ENCODE data around the gene CD44. TPM values are rescaled to one million over a fixed set of nuclear protein-coding genes. Genes with fewer than 3 reads are reported as not detected.

The CD44 gene
- total and polyA plus RNA-seq, 10 donors: 60.9 to 521 (median 317) TPM

GRCh38 chr11:35206616-35207015 is 67.6 kb downstream of the CD44 start:
- Histone ChIP-seq H3K27me3 (replicated peaks in 1 of 7) (no peaks in the 10 kb centered on the region), H3K36me3 (peaks cover 0 to 95% (median 41%) of the 10 kb centered on the region in 6 donors), H3K4me1 (peaks cover under 1 to 31% (median 10%) of the 10 kb centered on the region in 6 donors), H3K27ac (no peak overlapping the region), H3K9me3 (peaks cover 0 to 14% (median 12%) of the 10 kb centered on the region in 8 donors), H3K4me3 (no peak overlapping the region)
- TF ChIP-seq POLR2A (IDR thresholded peaks at IDR 0.05): no peak
- no peak for TF ChIP-seq CTCF (IDR thresholded peaks at IDR 0.05 in 8 of 11, conservative IDR thresholded peaks at IDR 0.05 in 3 of 11)
- no peak for TF ChIP-seq POLR2AphosphoS5 (IDR thresholded peaks at IDR 0.05)
- DNase-seq: no peak
- 90 to 100% (median 94%) methylated on average over 1 of the region's 1 CpG for WGBS, 5 donors
- intact Hi-C loops (cut with DNase I; ENCODE audit: low total_unique reads): no loop called here

- 89 to 97% (median 91%) methylated on average over 10 of the region's 10 CpGs for WGBS, 5 donors
- H3K27ac ChIP-seq: no peak overlapping the region
- no peak for TF ChIP-seq CTCF (IDR thresholded peaks at IDR 0.05 in 8 of 11, conservative IDR thresholded peaks at IDR 0.05 in 3 of 11)
- no peak for TF ChIP-seq POLR2AphosphoS5 (IDR thresholded peaks at IDR 0.05)
- TF ChIP-seq POLR2A (IDR thresholded peaks at IDR 0.05): no peak
- no peak for DNase-seq
- H3K9me3 ChIP-seq: peaks cover 0 to 14% (median 12%) of the 10 kb centered on the region in 8 donors
- H3K4me3 ChIP-seq: no peak overlapping the region
- no peaks in the 10 kb centered on the region for H3K27me3 ChIP-seq (replicated peaks in 1 of 7)
- H3K36me3 ChIP-seq: peaks cover 0 to 93% (median 40%) of the 10 kb centered on the region in 6 donors
- intact Hi-C loops (cut with DNase I; ENCODE audit: low total_unique reads): no loop called here
- H3K4me1 ChIP-seq: peaks cover 9 to 42% (median 20%) of the 10 kb centered on the region in 6 donors
Measured at GRCh38 chr11:35207471-35208403, 68.8 kb downstream of the CD44 start.

- TF ChIP-seq CTCF (IDR thresholded peaks at IDR 0.05 in 8 of 11, conservative IDR thresholded peaks at IDR 0.05 in 3 of 11): no peak
- TF ChIP-seq POLR2A (IDR thresholded peaks at IDR 0.05): no peak
- TF ChIP-seq POLR2AphosphoS5 (IDR thresholded peaks at IDR 0.05): no peak
- WGBS, 5 donors: 66 to 88% (median 82%) methylated on average over 4 of the region's 4 CpGs
- Histone ChIP-seq H3K4me3 (no peak overlapping the region), H3K27me3 (replicated peaks in 1 of 7) (no peaks in the 10 kb centered on the region), H3K4me1 (peaks cover 9 to 52% (median 29%) of the 10 kb centered on the region in 6 donors), H3K36me3 (peaks cover 0 to 96% (median 38%) of the 10 kb centered on the region in 6 donors), H3K27ac (no peak overlapping the region), H3K9me3 (peaks cover 0 to 14% (median 12%) of the 10 kb centered on the region in 8 donors)
- intact Hi-C loops (cut with DNase I; ENCODE audit: low total_unique reads): no loop called here
- DNase-seq: no peak
Measured at GRCh38 chr11:35208795-35209194, 69.8 kb downstream of the CD44 start.
